Adrenal gland (tissue), 5 donors: ENCODE results near the gene RLN1.

ENCODE experiments used
- CTCF ChIP-seq, 6 experiments: fragments of 450-650 bp in 4 of 6; fragments of 200-600 bp in 2 of 6; sonication (generic) in 1 of 6; IDR thresholded peaks; 1 replicate in 5 of 6; 2 replicates in 1 of 6; pipeline versions ENCODE4 v1.5.1 to v1.8.0; 2016 to 2021; ENCODE audit warnings: antibody characterized with exemption in 6 of 6, mild to moderate bottlenecking in 2 of 6, moderate library complexity in 1 of 6
- POLR2A ChIP-seq, 2 donors: fragments of 450-650 bp; IDR thresholded peaks; one replicate each; pipeline ENCODE4 v1.6.1; 2017; ENCODE audit warnings: antibody characterized with exemption in 2 of 2, mild to moderate bottlenecking in 2 of 2, moderate library complexity in 1 of 2
- donor health status: DM: no; HTN: no; CAD: no.

GRCh38 chr9:5357431-5358105, 17.9 kb upstream of the RLN1 start:
- TF ChIP-seq POLR2A (IDR thresholded peaks at IDR 0.05) = no peak
- no peak for TF ChIP-seq CTCF (IDR thresholded peaks at IDR 0.05)
